ENCODE data around the gene GALNT13. TPM values are rescaled to one million over a fixed set of nuclear protein-coding genes. Genes with fewer than 3 reads are reported as not detected.

GALNT13 gene
- total RNA-seq, 1 experiment from 2014 or later = not detected

DNA sequence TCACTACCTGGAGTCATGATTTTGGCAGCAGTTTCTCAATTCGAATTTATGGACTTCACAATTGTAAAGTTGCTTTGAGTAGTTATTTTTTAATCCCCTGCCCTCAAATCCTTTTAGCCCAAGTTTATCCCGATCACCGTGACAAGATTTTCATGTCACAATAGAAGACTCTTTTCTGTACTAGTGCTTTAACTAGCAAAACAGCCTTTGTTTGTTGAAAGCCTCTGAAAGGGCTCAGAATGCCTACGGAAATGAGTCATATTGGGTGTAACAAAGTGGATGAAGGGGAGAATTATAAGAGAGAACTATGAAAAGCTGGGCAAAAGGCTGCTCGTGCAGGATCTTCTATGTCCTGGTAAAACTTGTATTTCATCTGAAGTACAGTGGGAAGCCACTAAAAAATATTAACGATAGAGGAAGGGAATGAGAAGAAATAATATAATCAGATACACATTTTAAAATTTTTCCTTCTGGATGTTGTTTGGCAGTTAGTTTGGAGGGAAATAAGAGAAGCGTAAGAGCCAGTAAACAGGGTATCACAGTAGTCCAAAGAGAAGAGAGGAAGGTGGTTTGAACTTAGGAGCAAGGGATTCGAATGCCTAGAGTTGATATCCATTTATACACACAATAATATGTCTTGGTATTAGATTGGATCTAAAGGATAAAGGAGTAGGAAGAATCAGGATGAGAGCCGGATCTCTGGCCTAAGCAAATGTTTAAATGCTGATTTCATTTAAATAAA lies 114.9 kb downstream of the GALNT13 start:
- BruUV-seq (replicated peaks) = no TSS peak
- Mint-ChIP-seq H3K27me3 (ENCODE audit: unreplicated experiment) (no peaks in the 10 kb centered on the region), H3K36me3 (ENCODE audit: insufficient read depth, unreplicated experiment) (no peaks in the 10 kb centered on the region), H3K27ac (ENCODE audit: unreplicated experiment) (peak overlapping the region; percentile 83), H3K4me1 (ENCODE audit: low read depth, unreplicated experiment) (peaks cover 32% of the 10 kb centered on the region), H3K4me3 (ENCODE audit: low read depth, unreplicated experiment) (peak overlapping the region; percentile 15), H3K9me3 (ENCODE audit: low read depth, unreplicated experiment) (no peaks in the 10 kb centered on the region)
- CTCF ChIA-PET = no interaction called here
- TF ChIP-seq, protein P1, sequence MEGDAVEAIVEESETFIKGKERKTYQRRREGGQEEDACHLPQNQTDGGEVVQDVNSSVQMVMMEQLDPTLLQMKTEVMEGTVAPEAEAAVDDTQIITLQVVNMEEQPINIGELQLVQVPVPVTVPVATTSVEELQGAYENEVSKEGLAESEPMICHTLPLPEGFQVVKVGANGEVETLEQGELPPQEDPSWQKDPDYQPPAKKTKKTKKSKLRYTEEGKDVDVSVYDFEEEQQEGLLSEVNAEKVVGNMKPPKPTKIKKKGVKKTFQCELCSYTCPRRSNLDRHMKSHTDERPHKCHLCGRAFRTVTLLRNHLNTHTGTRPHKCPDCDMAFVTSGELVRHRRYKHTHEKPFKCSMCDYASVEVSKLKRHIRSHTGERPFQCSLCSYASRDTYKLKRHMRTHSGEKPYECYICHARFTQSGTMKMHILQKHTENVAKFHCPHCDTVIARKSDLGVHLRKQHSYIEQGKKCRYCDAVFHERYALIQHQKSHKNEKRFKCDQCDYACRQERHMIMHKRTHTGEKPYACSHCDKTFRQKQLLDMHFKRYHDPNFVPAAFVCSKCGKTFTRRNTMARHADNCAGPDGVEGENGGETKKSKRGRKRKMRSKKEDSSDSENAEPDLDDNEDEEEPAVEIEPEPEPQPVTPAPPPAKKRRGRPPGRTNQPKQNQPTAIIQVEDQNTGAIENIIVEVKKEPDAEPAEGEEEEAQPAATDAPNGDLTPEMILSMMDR (IDR thresholded peaks at IDR 0.05; ENCODE audit: unreplicated experiment) = no peak
- intact Hi-C loops (cut with micrococcal nuclease; ENCODE audit: unreplicated experiment) = loop anchor here (10.0 kb wide), 1 partner anchor 388 kb away; no protein-coding TSS in a partner anchor
- peak; percentile 19 for DNase-seq

DNA sequence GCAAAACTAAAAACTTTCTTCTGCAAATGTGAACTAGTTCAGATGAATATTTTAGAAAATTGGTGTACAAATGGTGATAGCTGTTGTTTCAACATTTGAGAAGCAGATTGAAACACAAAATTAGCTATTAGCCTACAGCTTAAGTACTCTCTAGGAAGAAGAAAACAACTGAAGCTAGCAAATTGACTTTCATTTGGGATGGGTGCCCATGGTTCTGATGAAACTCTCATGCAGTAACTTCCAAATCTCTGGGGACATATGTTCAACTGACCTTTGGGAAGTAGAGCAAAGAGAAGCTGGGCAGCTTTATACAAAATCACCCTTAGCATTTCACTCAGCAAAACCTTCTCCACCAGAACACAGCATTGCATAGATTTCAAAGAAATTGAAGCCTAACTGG lies 119.0 kb downstream of the GALNT13 start:
- Mint-ChIP-seq H3K27me3 (ENCODE audit: unreplicated experiment) (no peaks in the 10 kb centered on the region), H3K9me3 (ENCODE audit: low read depth, unreplicated experiment) (no peaks in the 10 kb centered on the region), H3K27ac (ENCODE audit: unreplicated experiment) (no peak overlapping the region), H3K36me3 (ENCODE audit: insufficient read depth, unreplicated experiment) (no peaks in the 10 kb centered on the region), H3K4me3 (ENCODE audit: low read depth, unreplicated experiment) (no peak overlapping the region), H3K4me1 (ENCODE audit: low read depth, unreplicated experiment) (peaks cover 18% of the 10 kb centered on the region)
- no peak for DNase-seq
- intact Hi-C loops (cut with micrococcal nuclease; ENCODE audit: unreplicated experiment) = no loop called here
- CTCF ChIA-PET = no interaction called here
- TF ChIP-seq, protein P1 (IDR thresholded peaks at IDR 0.05; ENCODE audit: unreplicated experiment) = no peak
- BruUV-seq (replicated peaks) = no TSS peak

DNA sequence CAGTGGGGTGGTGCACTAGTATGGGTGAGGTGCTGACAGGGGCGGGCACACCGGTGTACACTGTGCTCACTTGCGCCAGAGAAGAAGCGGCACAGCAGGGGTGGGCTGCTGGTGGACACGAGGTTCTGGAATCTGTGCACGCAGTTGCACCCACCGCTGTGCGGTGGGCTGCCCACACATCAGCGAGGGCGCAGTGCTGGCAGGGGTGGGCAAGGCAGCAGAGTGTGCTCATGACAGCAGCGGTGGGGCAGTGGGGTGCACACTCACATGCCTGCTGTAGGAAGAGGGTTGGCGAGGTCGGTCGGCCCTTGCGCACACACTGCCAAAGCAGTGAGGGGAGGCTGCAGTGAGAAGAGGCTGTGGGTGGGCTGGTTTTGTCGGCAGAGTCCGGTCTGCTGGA lies 141.8 kb downstream of the GALNT13 start:
- H3K27me3 Mint-ChIP-seq (ENCODE audit: unreplicated experiment) = no peaks in the 10 kb centered on the region
- DNase-seq = no peak
- no peaks in the 10 kb centered on the region for H3K36me3 Mint-ChIP-seq (ENCODE audit: insufficient read depth, unreplicated experiment)
- BruUV-seq (replicated peaks) = no TSS peak
- intact Hi-C loops (cut with micrococcal nuclease; ENCODE audit: unreplicated experiment) = no loop called here
- no peaks in the 10 kb centered on the region for H3K4me1 Mint-ChIP-seq (ENCODE audit: low read depth, unreplicated experiment)
- CTCF ChIA-PET = no interaction called here
- H3K27ac Mint-ChIP-seq (ENCODE audit: unreplicated experiment) = no peak overlapping the region
- peaks cover under 1% of the 10 kb centered on the region for H3K9me3 Mint-ChIP-seq (ENCODE audit: low read depth, unreplicated experiment)
- H3K4me3 Mint-ChIP-seq (ENCODE audit: low read depth, unreplicated experiment) = no peak overlapping the region
- TF ChIP-seq, protein P1 (IDR thresholded peaks at IDR 0.05; ENCODE audit: unreplicated experiment) = no peak

DNA sequence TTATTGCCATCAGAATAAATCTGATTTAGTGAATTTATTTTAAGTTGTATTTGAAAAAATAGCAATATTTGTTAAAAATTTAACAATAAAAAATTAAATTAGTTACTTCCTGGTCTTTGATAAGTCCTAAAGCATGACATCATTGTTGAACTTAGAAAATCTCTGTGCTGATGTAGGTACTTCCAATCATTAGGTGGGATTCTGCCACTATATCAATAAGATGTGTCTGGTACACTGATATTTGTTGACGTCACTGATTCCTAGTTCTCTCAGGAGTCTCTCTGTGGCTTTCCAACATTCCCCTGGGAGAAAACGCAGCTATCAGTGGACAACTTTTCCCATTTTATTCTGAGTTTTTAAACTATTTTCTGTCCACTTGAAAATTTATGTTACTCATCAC lies 143.5 kb downstream of the GALNT13 start:
- no peaks in the 10 kb centered on the region for H3K9me3 Mint-ChIP-seq (ENCODE audit: low read depth, unreplicated experiment)
- H3K4me3 Mint-ChIP-seq (ENCODE audit: low read depth, unreplicated experiment) = no peak overlapping the region
- CTCF ChIA-PET = no interaction called here
- H3K36me3 Mint-ChIP-seq (ENCODE audit: insufficient read depth, unreplicated experiment) = no peaks in the 10 kb centered on the region
- TF ChIP-seq, protein P1 (IDR thresholded peaks at IDR 0.05; ENCODE audit: unreplicated experiment) = no peak
- H3K27ac Mint-ChIP-seq (ENCODE audit: unreplicated experiment) = no peak overlapping the region
- BruUV-seq (replicated peaks) = no TSS peak
- intact Hi-C loops (cut with micrococcal nuclease; ENCODE audit: unreplicated experiment) = no loop called here
- no peaks in the 10 kb centered on the region for H3K4me1 Mint-ChIP-seq (ENCODE audit: low read depth, unreplicated experiment)
- DNase-seq = no peak
- H3K27me3 Mint-ChIP-seq (ENCODE audit: unreplicated experiment) = no peaks in the 10 kb centered on the region
